IMR-90 (cell line): ENCODE measurements around the gene FAT1. TPM values are rescaled to one million over a fixed set of nuclear protein-coding genes. Genes with fewer than 3 reads are reported as not detected.

ENCODE experiments used
- ATAC-seq: fragments of 200-7000 bp; cut with Tn5 transposase; 2 replicates; pipeline ENCODE4 v1.9.1; 2020; ENCODE audit warnings: low read depth, mild to moderate bottlenecking, moderate library complexity
- BruUV-seq: library from RNA; stranded (reverse); fragments of 400-500 nt; replicated peaks from 2 replicates; lab custom pipeline; 2021; lab: Mats Ljungman, UMichigan
- CTCF ChIA-PET: fragments of 300-600 bp; formaldehyde crosslinking; extraction: SDS; loops from one replicate; lab custom pipeline; 2021; ENCODE audit warnings: antibody characterized with exemption; lab: Yijun Ruan, JAX
- POLR2A ChIA-PET: fragments of 300-600 bp; sonication (Branson Sonifier 250); formaldehyde crosslinking; loops from one replicate; lab custom pipeline; 2022; ENCODE audit warnings: antibody characterized with exemption; ENCODE audit not compliant: unreplicated experiment; lab: Charles Lee
- DNase-seq: peaks from one replicate; pipeline ENCODE4 v3.0.0; 2013
- H2AFZ ChIP-seq: replicated peaks from 2 replicates; pipeline ENCODE3; 2013; ENCODE audit warnings: low read length, mild to moderate bottlenecking; ENCODE audit not compliant: poor library complexity
- H2AK5ac ChIP-seq: 2 replicates; pipeline ENCODE4 v1.6.1; 2013; ENCODE audit warnings: low read depth, low read length, inconsistent platforms
- H2AK9ac ChIP-seq: replicated peaks from 2 replicates; pipeline ENCODE3; 2013; ENCODE audit warnings: mild to moderate bottlenecking, low read depth, low read length, moderate library complexity; ENCODE audit not compliant: poor library complexity
- H2BK120ac ChIP-seq: 2 replicates; pipeline ENCODE4 v1.6.1; 2013; ENCODE audit warnings: low read depth, low read length, inconsistent platforms
- H2BK15ac ChIP-seq: 3 replicates; pipeline ENCODE4 v1.6.1; 2013; ENCODE audit warnings: low read depth, low read length, inconsistent platforms
- H2BK20ac ChIP-seq: 2 replicates; pipeline ENCODE4 v1.6.1; 2013; ENCODE audit warnings: low read depth, mild to moderate bottlenecking, inconsistent platforms, low read length, moderate library complexity
- H2BK5ac ChIP-seq: 2 replicates; pipeline ENCODE4 v1.6.1; 2013; ENCODE audit warnings: mild to moderate bottlenecking, low read depth, low read length, inconsistent platforms; ENCODE audit not compliant: poor library complexity, severe bottlenecking
- H3K14ac ChIP-seq: replicated peaks from 2 replicates; pipeline ENCODE4 v1.6.1; 2013; ENCODE audit warnings: low read depth, low read length, inconsistent platforms
- H3K18ac ChIP-seq: 2 replicates; pipeline ENCODE4 v1.6.1; 2013; ENCODE audit warnings: low read depth, low read length, control low read depth
- H3K23ac ChIP-seq: 2 replicates; pipeline ENCODE4 v1.6.1; 2013; ENCODE audit warnings: low read depth, low read length, inconsistent platforms
- H3K27ac ChIP-seq: 2 replicates; pipeline ENCODE4 v1.5.1; 2013; ENCODE audit warnings: mild to moderate bottlenecking, control low read depth, low read length; ENCODE audit not compliant: insufficient read depth
- H3K27me3 ChIP-seq: 2 replicates; pipeline ENCODE4 v1.6.1; 2013; ENCODE audit warnings: low read length; ENCODE audit not compliant: control insufficient read depth, insufficient read depth
- H3K36me3 ChIP-seq: 2 replicates; pipeline ENCODE4 v1.6.1; 2013; ENCODE audit warnings: low read length, mixed read lengths; ENCODE audit not compliant: control insufficient read depth, insufficient read depth
- H3K4ac ChIP-seq: 2 replicates; pipeline ENCODE4 v1.6.1; 2013; ENCODE audit warnings: low read depth, low read length, inconsistent platforms
- H3K4me1 ChIP-seq: 2 replicates; pipeline ENCODE4 v1.6.1; 2013; ENCODE audit warnings: low read length, mixed read lengths; ENCODE audit not compliant: control insufficient read depth, insufficient read depth
- H3K4me2 ChIP-seq: 2 replicates; pipeline ENCODE4 v1.6.1; 2013; ENCODE audit warnings: low read depth, mild to moderate bottlenecking, control low read depth, low read length, moderate library complexity
- H3K4me3 ChIP-seq: 2 replicates; pipeline ENCODE4 v1.5.1; 2013; ENCODE audit warnings: low read depth, mild to moderate bottlenecking, control low read depth, low read length, moderate library complexity; ENCODE audit not compliant: insufficient read depth
- H3K56ac ChIP-seq: 2 replicates; pipeline ENCODE4 v1.6.1; 2013; ENCODE audit warnings: low read length, inconsistent platforms; ENCODE audit not compliant: insufficient read depth; ENCODE audit errors: extremely low read depth
- H3K79me1 ChIP-seq, 2 experiments: 2 replicates each; pipeline ENCODE4 v1.6.1; 2013; ENCODE audit warnings: low read length in 2 of 2, inconsistent platforms in 1 of 2, low read depth in 1 of 2
- H3K9ac ChIP-seq: 2 replicates; pipeline ENCODE4 v1.6.1; 2013; ENCODE audit warnings: low read depth, low read length, control low read depth
- H3K9me1 ChIP-seq: 2 replicates; pipeline ENCODE4 v1.6.1; 2013; ENCODE audit warnings: low read length, inconsistent platforms; ENCODE audit not compliant: insufficient read depth
- H3K9me3 ChIP-seq: 2 replicates; pipeline ENCODE4 v1.6.1; 2013; ENCODE audit warnings: low read length; ENCODE audit not compliant: control insufficient read depth, insufficient read depth
- H4K20me1 ChIP-seq: 2 replicates; pipeline ENCODE4 v1.6.1; 2013; ENCODE audit warnings: low read length, inconsistent platforms; ENCODE audit not compliant: insufficient read depth
- H4K5ac ChIP-seq: 2 replicates; pipeline ENCODE4 v1.6.1; 2013; ENCODE audit warnings: mild to moderate bottlenecking, low read depth, low read length, control low read depth
- H4K8ac ChIP-seq, 2 experiments: 2 replicates each; pipeline ENCODE4 v1.6.1; 2013; ENCODE audit warnings: low read depth in 2 of 2, low read length in 2 of 2, control low read depth in 1 of 2, inconsistent platforms in 1 of 2
- H4K91ac ChIP-seq: 2 replicates; pipeline ENCODE4 v1.6.1; 2013; ENCODE audit warnings: low read depth, low read length, inconsistent platforms; ENCODE audit not compliant: insufficient read depth
- BHLHE40 ChIP-seq: fragments of 150-350 bp; IDR thresholded peaks from 2 replicates; pipeline ENCODE4 v1.6.1; 2016; ENCODE audit warnings: mild to moderate bottlenecking, low read depth, low read length
- CEBPB ChIP-seq: IDR thresholded peaks from 2 replicates; pipeline ENCODE4 v1.6.1; 2012; ENCODE audit warnings: low read depth, low read length, improper control_type of control experiment
- CHD1 ChIP-seq: IDR thresholded peaks from 2 replicates; pipeline ENCODE4 v1.6.1; 2012; ENCODE audit warnings: low read depth, low read length, improper control_type of control experiment
- FOS ChIP-seq: fragments of 150-350 bp; IDR thresholded peaks from 2 replicates; pipeline ENCODE4 v1.6.1; 2016; ENCODE audit warnings: low read depth, low read length
- MAFK ChIP-seq: IDR thresholded peaks from 2 replicates; pipeline ENCODE4 v1.6.1; 2012; ENCODE audit warnings: low read depth, low read length, improper control_type of control experiment
- MAZ ChIP-seq: IDR thresholded peaks from 2 replicates; pipeline ENCODE4 v1.6.1; 2012; ENCODE audit warnings: low read depth, mild to moderate bottlenecking, low read length, improper control_type of control experiment, moderate library complexity, borderline replicate concordance
- MXI1 ChIP-seq: IDR thresholded peaks from 2 replicates; pipeline ENCODE4 v1.6.1; 2012; ENCODE audit warnings: low read depth, mild to moderate bottlenecking, low read length, moderate library complexity, borderline replicate concordance
- NFE2L2 ChIP-seq: fragments of 150-350 bp; IDR thresholded peaks from 2 replicates; pipeline ENCODE4 v1.6.1; 2016; ENCODE audit warnings: low read depth, mild to moderate bottlenecking, low read length
- POLR2A ChIP-seq: IDR thresholded peaks from 2 replicates; pipeline ENCODE4 v1.6.1; 2012; ENCODE audit warnings: mild to moderate bottlenecking, low read depth, low read length
- RAD21 ChIP-seq: IDR thresholded peaks from 2 replicates; pipeline ENCODE4 v1.6.1; 2012; ENCODE audit warnings: low read length, improper control_type of control experiment
- RCOR1 ChIP-seq: IDR thresholded peaks from 2 replicates; pipeline ENCODE4 v1.6.1; 2012; ENCODE audit warnings: mild to moderate bottlenecking, low read length, improper control_type of control experiment; ENCODE audit not compliant: insufficient replicate concordance
- SMC3 ChIP-seq: fragments of 150-350 bp; IDR thresholded peaks from 2 replicates; pipeline ENCODE4 v1.6.1; 2016; ENCODE audit warnings: low read depth, mild to moderate bottlenecking, antibody characterized with exemption, low read length, moderate library complexity
- WGBS, 2 experiments: methylation state at CpG; one replicate each; pipeline versions ENCODE4 v1.1.5 to v1.1.7; 2013; ENCODE audit warnings: missing lambda C conversion rate in 2 of 2; ENCODE audit not compliant: insufficient read length in 1 of 2; ENCODE audit errors: extremely low coverage in 2 of 2; 5-methylcytosine and 5-hydroxymethylcytosine counted together
- dilution Hi-C: fragments of 300-500 bp; cut with HindIII; formaldehyde crosslinking; loops from one replicate; pipeline ENCODE4 v1.14.3; 2018; ENCODE audit warnings: low sequenced_read_pairs; ENCODE audit not compliant: unreplicated experiment
- in situ Hi-C: fragments of 300-500 bp; cut with MboI; formaldehyde crosslinking; loops from 3 replicates; pipeline ENCODE4 v1.14.3; 2019; ENCODE audit warnings: low sequenced_read_pairs, inconsistent platforms, mixed read lengths
- intact Hi-C: fragments of 100-400 bp; cut with micrococcal nuclease; formaldehyde crosslinking; loops from 2 replicates; pipeline ENCODE4 v1.10.0; 2022
- polyA plus RNA-seq, 3 experiments: library from polyadenylated mRNA; depleted of rRNA; stranded (reverse); fragments of >200 nt; gene quantifications; 2 replicates each; pipeline ENCODE4 v1.2.3, GENCODE V29; 2012; ENCODE audit warnings: low replicate concordance in 1 of 3
- total RNA-seq: library from RNA; depleted of rRNA; stranded (reverse); fragments of >200 nt; gene quantifications from 2 replicates; pipeline ENCODE4 v1.2.3, GENCODE V29; 2012
- TF ChIP-seq, protein P1 (sequence below): conservative IDR thresholded peaks from 2 replicates; pipeline ENCODE4 v1.5.1; 2012; ENCODE audit warnings: mild to moderate bottlenecking, low read depth, low read length, improper control_type of control experiment
- TF ChIP-seq, protein P2 (sequence below): fragments of 150-350 bp; IDR thresholded peaks from 2 replicates; pipeline ENCODE4 v1.6.1; 2016; ENCODE audit warnings: low read depth, mild to moderate bottlenecking, low read length, moderate library complexity, borderline replicate concordance
- TF ChIP-seq, protein P3 (sequence below): fragments of 150-350 bp; IDR thresholded peaks from 2 replicates; pipeline ENCODE4 v1.6.1; 2017; ENCODE audit warnings: mild to moderate bottlenecking, antibody characterized with exemption, low read length, low read depth

Gene FAT1
- total and polyA plus RNA-seq, 2 of the 4 experiments (the other 2 are of a cell fraction): 156 to 519 TPM

DNA sequence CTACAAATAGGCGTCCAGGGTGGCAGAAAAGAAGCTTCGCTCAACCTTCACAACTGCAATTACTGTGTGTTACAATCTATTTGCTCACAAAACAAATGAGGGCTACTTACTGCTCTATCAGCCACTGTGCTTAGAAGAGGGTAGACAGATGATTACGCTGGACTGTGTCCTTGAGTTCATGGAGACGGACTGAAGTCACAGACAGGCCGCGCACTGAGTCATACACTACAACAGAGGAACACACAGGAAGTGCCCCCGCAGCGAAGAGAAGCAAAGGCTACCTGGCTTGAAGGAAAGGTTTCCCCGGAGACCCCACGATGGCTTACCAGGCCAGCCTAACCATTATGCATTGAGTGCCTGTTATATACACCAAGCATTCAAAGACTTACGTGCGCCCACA, 25.6 kb downstream of the FAT1 start:
- Histone ChIP-seq H2BK20ac (no peak overlapping the region), H3K9ac (no peak overlapping the region), H3K36me3 (peaks cover 44% of the 10 kb centered on the region), H3K27me3 (no peaks in the 10 kb centered on the region), H3K4me3 (no peak overlapping the region), H3K79me1 (peaks cover 4 to 69% of the 10 kb centered on the region in 2 experiments; a peak in 3 of 4 replicates), H2BK15ac (no peak overlapping the region), H3K14ac (no peak overlapping the region), H2BK5ac (no peak overlapping the region), H3K56ac (no peak overlapping the region), H3K9me3 (no peaks in the 10 kb centered on the region), H4K8ac (no peak overlapping the region), H2AFZ (no peak overlapping the region), H3K9me1 (peaks cover 35% of the 10 kb centered on the region), H3K27ac (no peak overlapping the region), H3K18ac (no peak overlapping the region), H3K23ac (no peak overlapping the region), H3K4me1 (peaks cover 21% of the 10 kb centered on the region), H2AK5ac (no peak overlapping the region), H2AK9ac (no peak overlapping the region), H4K20me1 (peaks cover 98% of the 10 kb centered on the region), H3K4me2 (no peak overlapping the region), H2BK120ac (no peak overlapping the region), H4K5ac (no peak overlapping the region), H3K4ac (no peak overlapping the region), H4K91ac (no peak overlapping the region)
- ATAC-seq (no peak), DNase-seq (no peak)
- dilution Hi-C loops: no loop called here
- ChIA-PET CTCF (no interaction called here), POLR2A (no interaction called here)
- no TSS peak for BruUV-seq
- in situ Hi-C loops: no loop called here
- TF ChIP-seq MXI1 (no peak), CEBPB (no peak), NFE2L2 (no peak), POLR2A (no peak), BHLHE40 (no peak), MAZ (no peak), RCOR1 (no peak), SMC3 (no peak), RAD21 (no peak), CHD1 (no peak), MAFK (no peak), FOS (no peak)
- TF ChIP-seq, protein P1, sequence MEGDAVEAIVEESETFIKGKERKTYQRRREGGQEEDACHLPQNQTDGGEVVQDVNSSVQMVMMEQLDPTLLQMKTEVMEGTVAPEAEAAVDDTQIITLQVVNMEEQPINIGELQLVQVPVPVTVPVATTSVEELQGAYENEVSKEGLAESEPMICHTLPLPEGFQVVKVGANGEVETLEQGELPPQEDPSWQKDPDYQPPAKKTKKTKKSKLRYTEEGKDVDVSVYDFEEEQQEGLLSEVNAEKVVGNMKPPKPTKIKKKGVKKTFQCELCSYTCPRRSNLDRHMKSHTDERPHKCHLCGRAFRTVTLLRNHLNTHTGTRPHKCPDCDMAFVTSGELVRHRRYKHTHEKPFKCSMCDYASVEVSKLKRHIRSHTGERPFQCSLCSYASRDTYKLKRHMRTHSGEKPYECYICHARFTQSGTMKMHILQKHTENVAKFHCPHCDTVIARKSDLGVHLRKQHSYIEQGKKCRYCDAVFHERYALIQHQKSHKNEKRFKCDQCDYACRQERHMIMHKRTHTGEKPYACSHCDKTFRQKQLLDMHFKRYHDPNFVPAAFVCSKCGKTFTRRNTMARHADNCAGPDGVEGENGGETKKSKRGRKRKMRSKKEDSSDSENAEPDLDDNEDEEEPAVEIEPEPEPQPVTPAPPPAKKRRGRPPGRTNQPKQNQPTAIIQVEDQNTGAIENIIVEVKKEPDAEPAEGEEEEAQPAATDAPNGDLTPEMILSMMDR: no peak
- TF ChIP-seq, protein P2, sequence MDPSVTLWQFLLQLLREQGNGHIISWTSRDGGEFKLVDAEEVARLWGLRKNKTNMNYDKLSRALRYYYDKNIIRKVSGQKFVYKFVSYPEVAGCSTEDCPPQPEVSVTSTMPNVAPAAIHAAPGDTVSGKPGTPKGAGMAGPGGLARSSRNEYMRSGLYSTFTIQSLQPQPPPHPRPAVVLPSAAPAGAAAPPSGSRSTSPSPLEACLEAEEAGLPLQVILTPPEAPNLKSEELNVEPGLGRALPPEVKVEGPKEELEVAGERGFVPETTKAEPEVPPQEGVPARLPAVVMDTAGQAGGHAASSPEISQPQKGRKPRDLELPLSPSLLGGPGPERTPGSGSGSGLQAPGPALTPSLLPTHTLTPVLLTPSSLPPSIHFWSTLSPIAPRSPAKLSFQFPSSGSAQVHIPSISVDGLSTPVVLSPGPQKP: no peak
- TF ChIP-seq, protein P3, sequence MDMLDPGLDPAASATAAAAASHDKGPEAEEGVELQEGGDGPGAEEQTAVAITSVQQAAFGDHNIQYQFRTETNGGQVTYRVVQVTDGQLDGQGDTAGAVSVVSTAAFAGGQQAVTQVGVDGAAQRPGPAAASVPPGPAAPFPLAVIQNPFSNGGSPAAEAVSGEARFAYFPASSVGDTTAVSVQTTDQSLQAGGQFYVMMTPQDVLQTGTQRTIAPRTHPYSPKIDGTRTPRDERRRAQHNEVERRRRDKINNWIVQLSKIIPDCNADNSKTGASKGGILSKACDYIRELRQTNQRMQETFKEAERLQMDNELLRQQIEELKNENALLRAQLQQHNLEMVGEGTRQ: no peak
- intact Hi-C loops: no loop called here
- whole genome bisulfite sequencing, 2 experiments: 97% methylated on average over 6 of the region's 12 CpGs; no CpG with 5 or more reads in 1 of the 2 experiments
